SK-N-MC (cell line): Measurements from ENCODE around the gene CD2AP.

Source experiments
- EZH2 ChIP-seq: fragments of 200-600 bp; sonication (generic); IDR thresholded peaks from one replicate; pipeline ENCODE4 v1.6.1; 2017; ENCODE audit warnings: antibody characterized with exemption
- FOXP2 ChIP-seq: optimal IDR thresholded peaks from 2 replicates; pipeline ENCODE3; 2011; ENCODE audit warnings: mild to moderate bottlenecking, moderate library complexity; ENCODE audit not compliant: insufficient read depth; ENCODE audit errors: extremely low read length, control extremely low read depth
- POLR2AphosphoS5 ChIP-seq: IDR thresholded peaks from 2 replicates; pipeline ENCODE4 v1.6.1; 2012; ENCODE audit warnings: mild to moderate bottlenecking, low read depth, low read length, borderline replicate concordance

DNA sequence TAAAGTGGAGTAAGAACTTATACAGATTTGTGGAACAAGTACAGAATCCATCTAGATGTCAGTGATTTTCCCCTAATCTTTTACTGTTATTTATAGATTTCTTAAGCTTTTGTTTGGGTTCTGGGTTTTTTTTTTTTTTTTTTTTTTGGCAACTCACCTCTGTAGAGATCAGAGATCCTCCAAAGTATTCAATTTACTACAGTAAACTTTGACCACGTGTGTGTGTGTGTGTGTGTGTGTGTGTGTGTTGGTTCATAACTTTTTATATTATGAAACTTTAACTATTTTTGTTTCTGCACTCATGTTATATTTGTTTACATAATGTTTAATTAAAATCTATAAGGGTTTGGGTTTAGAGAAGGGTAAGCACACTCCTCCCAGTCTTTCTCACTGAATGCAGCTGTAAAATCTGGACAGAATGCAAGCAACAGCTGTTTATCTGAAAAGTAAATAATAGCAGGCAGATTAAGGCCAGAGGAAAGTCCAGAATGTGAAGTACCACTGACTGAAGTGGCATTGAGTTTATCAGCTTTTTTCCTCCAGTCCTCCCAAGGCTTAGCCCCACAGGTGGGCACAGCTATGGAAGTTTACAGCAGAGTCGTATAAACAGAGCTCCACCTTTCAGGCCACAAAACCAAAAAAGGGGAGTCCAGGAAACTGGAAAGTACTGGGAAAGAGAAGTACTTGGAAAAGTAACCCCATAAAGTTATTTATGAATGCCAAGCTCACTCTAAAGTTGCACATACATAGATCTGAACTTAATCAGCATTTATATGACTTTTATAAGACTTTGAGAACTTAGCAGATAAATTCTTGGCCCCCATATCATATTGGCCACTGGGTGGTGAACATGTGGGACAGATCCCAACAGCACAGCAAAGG is 43.0 kb upstream of the CD2AP start:
- TF ChIP-seq EZH2 (no peak), POLR2AphosphoS5 (no peak), FOXP2 (no peak)
